Parathyroid adenoma (tissue), 2 donors: Measurements from ENCODE around the gene ALDH1A1.

Source experiments
- H2AFZ ChIP-seq: fragments of 300-600 bp; sonication (generic); one replicate; pipeline ENCODE4 v1.7.0; 2017; ENCODE audit warnings: antibody characterized with exemption, mild to moderate bottlenecking
- H3K27ac ChIP-seq: fragments of 300-600 bp; sonication (generic); one replicate; pipeline ENCODE4 v1.7.0; 2017
- H3K27me3 ChIP-seq: fragments of 300-600 bp; sonication (generic); one replicate; pipeline ENCODE4 v1.7.0; 2017; ENCODE audit warnings: low read length; ENCODE audit not compliant: control insufficient read depth, insufficient read depth
- H3K36me3 ChIP-seq: fragments of 300-600 bp; sonication (generic); one replicate; pipeline ENCODE4 v1.7.0; 2017; ENCODE audit warnings: low read length; ENCODE audit not compliant: control insufficient read depth, insufficient read depth
- H3K4me1 ChIP-seq: fragments of 300-600 bp; sonication (generic); one replicate; pipeline ENCODE4 v1.7.0; 2017; ENCODE audit warnings: control low read depth
- H3K4me2 ChIP-seq: fragments of 300-600 bp; sonication (generic); one replicate; pipeline ENCODE4 v1.7.0; 2017; ENCODE audit warnings: low read length
- H3K4me3 ChIP-seq: fragments of 300-600 bp; sonication (generic); one replicate; pipeline ENCODE4 v1.7.0; 2017; ENCODE audit warnings: low read depth, low read length
- H3K79me2 ChIP-seq: fragments of 300-600 bp; sonication (generic); one replicate; pipeline ENCODE4 v1.7.0; 2017; ENCODE audit warnings: control low read depth
- H3K9ac ChIP-seq: fragments of 300-600 bp; sonication (generic); one replicate; pipeline ENCODE4 v1.7.0; 2017; ENCODE audit warnings: mild to moderate bottlenecking
- H3K9me3 ChIP-seq: fragments of 300-600 bp; sonication (generic); one replicate; pipeline ENCODE4 v1.7.0; 2017; ENCODE audit warnings: low read length; ENCODE audit not compliant: control insufficient read depth
- TF ChIP-seq, protein P1 (sequence below): fragments of 300-600 bp; sonication (generic); IDR thresholded peaks from one replicate; pipeline ENCODE4 v1.7.0; 2017; ENCODE audit warnings: antibody characterized with exemption, mild to moderate bottlenecking
- donor health status: primary hyperparathyroidism.

Gene ALDH1A1

DNA sequence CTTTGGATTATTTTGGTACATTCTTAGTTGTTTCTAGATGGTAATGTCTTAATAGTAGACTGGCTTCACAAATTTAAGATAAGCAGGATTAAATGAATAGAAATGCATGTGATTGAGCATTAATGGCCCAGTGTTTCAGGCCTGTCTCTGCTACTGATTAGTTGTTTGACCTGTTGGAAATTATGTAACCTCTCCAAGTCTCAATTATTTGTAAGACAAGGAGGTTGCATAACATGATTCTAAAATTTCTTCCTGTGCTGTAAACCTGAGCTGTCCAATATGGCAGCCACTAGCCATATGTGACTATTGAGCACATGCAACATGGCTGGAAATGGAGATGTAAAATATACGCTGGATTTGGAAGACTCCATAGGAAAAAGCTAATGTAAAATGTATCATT, 97.5 kb downstream of the ALDH1A1 start:
- H3K9ac ChIP-seq: no peak overlapping the region
- H3K9me3 ChIP-seq: no peaks in the 10 kb centered on the region
- no peaks in the 10 kb centered on the region for H3K4me1 ChIP-seq
- TF ChIP-seq, protein P1, sequence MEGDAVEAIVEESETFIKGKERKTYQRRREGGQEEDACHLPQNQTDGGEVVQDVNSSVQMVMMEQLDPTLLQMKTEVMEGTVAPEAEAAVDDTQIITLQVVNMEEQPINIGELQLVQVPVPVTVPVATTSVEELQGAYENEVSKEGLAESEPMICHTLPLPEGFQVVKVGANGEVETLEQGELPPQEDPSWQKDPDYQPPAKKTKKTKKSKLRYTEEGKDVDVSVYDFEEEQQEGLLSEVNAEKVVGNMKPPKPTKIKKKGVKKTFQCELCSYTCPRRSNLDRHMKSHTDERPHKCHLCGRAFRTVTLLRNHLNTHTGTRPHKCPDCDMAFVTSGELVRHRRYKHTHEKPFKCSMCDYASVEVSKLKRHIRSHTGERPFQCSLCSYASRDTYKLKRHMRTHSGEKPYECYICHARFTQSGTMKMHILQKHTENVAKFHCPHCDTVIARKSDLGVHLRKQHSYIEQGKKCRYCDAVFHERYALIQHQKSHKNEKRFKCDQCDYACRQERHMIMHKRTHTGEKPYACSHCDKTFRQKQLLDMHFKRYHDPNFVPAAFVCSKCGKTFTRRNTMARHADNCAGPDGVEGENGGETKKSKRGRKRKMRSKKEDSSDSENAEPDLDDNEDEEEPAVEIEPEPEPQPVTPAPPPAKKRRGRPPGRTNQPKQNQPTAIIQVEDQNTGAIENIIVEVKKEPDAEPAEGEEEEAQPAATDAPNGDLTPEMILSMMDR: no peak
- no peak overlapping the region for H3K4me3 ChIP-seq
- no peak overlapping the region for H2AFZ ChIP-seq
- H3K27ac ChIP-seq: no peak overlapping the region
- H3K79me2 ChIP-seq: no peaks in the 10 kb centered on the region
- H3K27me3 ChIP-seq: no peaks in the 10 kb centered on the region
- H3K4me2 ChIP-seq: no peak overlapping the region
- H3K36me3 ChIP-seq: no peaks in the 10 kb centered on the region
